Measurements from ENCODE around the gene NAA60.
A peak's percentile ranks its signal among the peaks of the same experiment; 100 is the strongest.

The NAA60 gene

DNA sequence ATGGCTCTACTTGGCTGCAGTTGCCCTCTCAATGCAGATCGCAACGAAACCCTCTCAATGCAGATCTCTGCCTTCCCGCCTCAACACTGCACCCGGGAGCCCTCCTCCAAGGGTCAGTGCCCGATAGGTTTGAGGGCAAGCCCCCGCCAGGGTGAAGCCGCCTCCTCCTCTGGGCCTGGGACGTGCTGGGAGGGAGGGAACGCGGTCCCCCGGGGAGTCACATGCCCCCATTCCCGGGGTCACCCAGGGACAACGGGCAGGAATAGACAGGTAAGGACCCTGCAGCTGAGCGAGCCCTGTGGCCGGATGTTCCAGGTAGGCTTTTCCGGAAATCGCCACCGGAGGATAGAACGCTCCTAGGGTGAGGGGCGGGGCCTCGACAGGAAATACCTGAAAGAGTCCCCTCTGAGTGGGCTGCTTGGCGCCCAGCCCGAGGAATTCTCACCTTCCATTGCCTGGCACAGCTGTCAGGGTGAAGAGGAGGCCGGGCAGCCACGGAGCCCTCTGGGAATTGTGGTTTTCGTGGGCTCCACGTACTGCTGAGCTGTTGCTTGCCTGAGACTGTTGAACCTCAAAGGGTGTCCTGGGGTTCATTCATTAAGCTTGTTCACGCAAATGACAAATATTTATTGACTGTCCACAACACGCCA lies 29.6 kb upstream of the NAA60 start:
- Histone ChIP-seq H4K5ac (ENCODE audit: low read length) (no peak overlapping the region), H4K8ac (ENCODE audit: low read depth, low read length) (no peak overlapping the region), H3K18ac (ENCODE audit: low read length) (no peak overlapping the region), H3K4me2 (ENCODE audit: low read length) (no peak overlapping the region), H3K23ac (ENCODE audit: low read length) (no peak overlapping the region), H2AK5ac (ENCODE audit: low read length) (no peak overlapping the region), H3K27me3 (ENCODE audit: insufficient read depth, low read length, poor library complexity) (no peaks in the 10 kb centered on the region), H3K27ac (ENCODE audit: low read depth, low read length) (no peak overlapping the region), H3K4me3 (ENCODE audit: low read length) (no peak overlapping the region), H2BK15ac (replicated peaks; ENCODE audit: low read depth) (no peak overlapping the region), H3K79me1 (ENCODE audit: low read length) (no peaks in the 10 kb centered on the region), H3K79me2 (ENCODE audit: control insufficient read depth, insufficient read depth, low read length) (no peaks in the 10 kb centered on the region), H3K36me3 (ENCODE audit: control insufficient read depth, insufficient read depth, low read length) (peaks cover 1% of the 10 kb centered on the region), H3K4me1 (ENCODE audit: control insufficient read depth, low read depth, low read length) (no peaks in the 10 kb centered on the region), H2BK120ac (ENCODE audit: low read depth, low read length) (no peak overlapping the region), H3K4ac (ENCODE audit: low read depth, low read length) (no peak overlapping the region), H2BK5ac (ENCODE audit: low read length) (no peak overlapping the region), H3K9ac (ENCODE audit: low read length) (no peak overlapping the region), H3K56ac (ENCODE audit: low read length) (no peak overlapping the region)
- WGBS (ENCODE audit: extremely low coverage, insufficient coverage, low lambda C conversion rate): no CpG with 5 or more reads among the region's 29 CpGs
- DNase-seq: peak; percentile 11

- Histone ChIP-seq H4K5ac (ENCODE audit: low read length) (no peak overlapping the region), H3K9ac (ENCODE audit: low read length) (no peak overlapping the region), H3K27me3 (ENCODE audit: insufficient read depth, low read length, poor library complexity) (no peaks in the 10 kb centered on the region), H2BK120ac (ENCODE audit: low read depth, low read length) (no peak overlapping the region), H3K79me1 (ENCODE audit: low read length) (no peaks in the 10 kb centered on the region), H3K23ac (ENCODE audit: low read length) (no peak overlapping the region), H4K8ac (ENCODE audit: low read depth, low read length) (no peak overlapping the region), H3K56ac (ENCODE audit: low read length) (no peak overlapping the region), H3K4me3 (ENCODE audit: low read length) (no peak overlapping the region), H3K27ac (ENCODE audit: low read depth, low read length) (no peak overlapping the region), H3K18ac (ENCODE audit: low read length) (no peak overlapping the region), H3K36me3 (ENCODE audit: control insufficient read depth, insufficient read depth, low read length) (no peaks in the 10 kb centered on the region), H2BK5ac (ENCODE audit: low read length) (no peak overlapping the region), H3K4me1 (ENCODE audit: control insufficient read depth, low read depth, low read length) (no peaks in the 10 kb centered on the region), H2BK15ac (replicated peaks; ENCODE audit: low read depth) (no peak overlapping the region), H2AK5ac (ENCODE audit: low read length) (no peak overlapping the region), H3K4ac (ENCODE audit: low read depth, low read length) (no peak overlapping the region), H3K79me2 (ENCODE audit: control insufficient read depth, insufficient read depth, low read length) (no peaks in the 10 kb centered on the region), H3K4me2 (ENCODE audit: low read length) (no peak overlapping the region)
- WGBS (ENCODE audit: extremely low coverage, insufficient coverage, low lambda C conversion rate): no CpG with 5 or more reads among the region's 26 CpGs
- no peak for DNase-seq
Observed at GRCh38 chr16:3431779-3432219, 11.7 kb upstream of the NAA60 start.

- Histone ChIP-seq H3K4me3 (ENCODE audit: low read length) (no peak overlapping the region), H2AK5ac (ENCODE audit: low read length) (no peak overlapping the region), H3K79me2 (ENCODE audit: control insufficient read depth, insufficient read depth, low read length) (no peaks in the 10 kb centered on the region), H2BK5ac (ENCODE audit: low read length) (no peak overlapping the region), H3K4me2 (ENCODE audit: low read length) (no peak overlapping the region), H3K27me3 (ENCODE audit: insufficient read depth, low read length, poor library complexity) (no peaks in the 10 kb centered on the region), H3K18ac (ENCODE audit: low read length) (no peak overlapping the region), H3K36me3 (ENCODE audit: control insufficient read depth, insufficient read depth, low read length) (no peaks in the 10 kb centered on the region), H3K4me1 (ENCODE audit: control insufficient read depth, low read depth, low read length) (no peaks in the 10 kb centered on the region), H3K79me1 (ENCODE audit: low read length) (no peaks in the 10 kb centered on the region), H2BK120ac (ENCODE audit: low read depth, low read length) (no peak overlapping the region), H3K27ac (ENCODE audit: low read depth, low read length) (no peak overlapping the region), H3K23ac (ENCODE audit: low read length) (no peak overlapping the region), H3K56ac (ENCODE audit: low read length) (no peak overlapping the region), H4K5ac (ENCODE audit: low read length) (no peak overlapping the region), H3K4ac (ENCODE audit: low read depth, low read length) (no peak overlapping the region), H3K9ac (ENCODE audit: low read length) (no peak overlapping the region), H2BK15ac (replicated peaks; ENCODE audit: low read depth) (no peak overlapping the region), H4K8ac (ENCODE audit: low read depth, low read length) (no peak overlapping the region)
- no peak for DNase-seq
Observed at GRCh38 chr16:3434373-3434772, 9.1 kb upstream of the NAA60 start.

GRCh38 chr16:3439637-3440036 lies 3.8 kb upstream of the NAA60 start:
- no peak for DNase-seq
- Histone ChIP-seq H3K79me2 (ENCODE audit: control insufficient read depth, insufficient read depth, low read length) (peaks cover 10% of the 10 kb centered on the region), H3K79me1 (ENCODE audit: low read length) (peaks cover 3% of the 10 kb centered on the region), H2AK5ac (ENCODE audit: low read length) (no peak overlapping the region), H3K27me3 (ENCODE audit: insufficient read depth, low read length, poor library complexity) (no peaks in the 10 kb centered on the region), H3K4me1 (ENCODE audit: control insufficient read depth, low read depth, low read length) (no peaks in the 10 kb centered on the region), H3K27ac (ENCODE audit: low read depth, low read length) (no peak overlapping the region), H3K4me3 (ENCODE audit: low read length) (no peak overlapping the region), H3K9ac (ENCODE audit: low read length) (no peak overlapping the region), H3K4ac (ENCODE audit: low read depth, low read length) (no peak overlapping the region), H3K4me2 (ENCODE audit: low read length) (no peak overlapping the region), H2BK120ac (ENCODE audit: low read depth, low read length) (no peak overlapping the region), H3K18ac (ENCODE audit: low read length) (no peak overlapping the region), H4K8ac (ENCODE audit: low read depth, low read length) (no peak overlapping the region), H3K23ac (ENCODE audit: low read length) (no peak overlapping the region), H4K5ac (ENCODE audit: low read length) (no peak overlapping the region), H2BK15ac (replicated peaks; ENCODE audit: low read depth) (no peak overlapping the region), H2BK5ac (ENCODE audit: low read length) (no peak overlapping the region), H3K56ac (ENCODE audit: low read length) (no peak overlapping the region), H3K36me3 (ENCODE audit: control insufficient read depth, insufficient read depth, low read length) (no peaks in the 10 kb centered on the region)
- WGBS (ENCODE audit: extremely low coverage, insufficient coverage, low lambda C conversion rate): 100% methylated on average over 3 of the region's 4 CpGs

DNA sequence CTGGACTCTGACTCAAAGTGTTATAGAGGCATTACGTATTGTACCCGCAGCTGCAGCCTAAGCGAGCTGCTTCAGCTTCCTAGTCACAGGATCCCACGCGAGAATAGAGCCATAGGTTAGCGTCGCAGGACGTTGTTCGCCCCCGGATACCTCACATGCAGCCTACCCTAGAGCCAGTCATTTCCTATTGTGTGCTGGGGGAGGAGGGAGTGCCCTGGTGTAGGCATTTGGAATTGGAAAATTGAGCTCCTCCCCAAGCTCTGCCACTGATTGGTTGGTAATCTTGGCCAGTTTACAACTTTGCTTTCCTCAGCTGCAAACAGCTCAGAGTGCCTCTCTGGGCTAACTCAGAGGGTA lies 530 bp downstream of the NAA60 start:
- peaks cover 3% of the 10 kb centered on the region for H3K79me1 ChIP-seq (ENCODE audit: low read length)

DNA sequence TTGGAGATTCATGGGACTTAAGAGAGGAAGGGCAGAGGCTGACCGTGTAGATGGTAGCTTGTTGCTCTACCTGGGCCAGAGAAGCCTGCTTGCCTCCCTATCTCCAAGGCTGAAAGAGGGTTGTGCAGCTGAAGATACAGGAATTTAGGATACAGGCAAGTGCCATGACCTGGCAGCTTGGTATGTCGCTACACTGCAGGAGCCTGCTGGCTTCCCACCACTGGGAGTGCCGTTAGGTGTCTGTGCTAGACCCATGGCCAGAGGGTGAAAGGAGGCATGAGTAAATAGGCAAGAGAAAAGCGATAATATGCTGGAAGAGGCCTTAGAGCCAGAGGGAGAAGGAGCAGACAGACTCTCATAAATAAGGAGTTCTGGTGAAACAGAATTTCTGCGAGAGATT lies 10.6 kb downstream of the NAA60 start:
- Histone ChIP-seq H3K4me2 (ENCODE audit: low read length) (no peak overlapping the region), H4K5ac (ENCODE audit: low read length) (no peak overlapping the region), H3K79me1 (ENCODE audit: low read length) (peaks cover 4% of the 10 kb centered on the region), H3K9ac (ENCODE audit: low read length) (no peak overlapping the region), H3K4ac (ENCODE audit: low read depth, low read length) (no peak overlapping the region), H2BK15ac (replicated peaks; ENCODE audit: low read depth) (no peak overlapping the region), H3K4me1 (ENCODE audit: control insufficient read depth, low read depth, low read length) (peaks cover 4% of the 10 kb centered on the region), H2BK120ac (ENCODE audit: low read depth, low read length) (no peak overlapping the region), H3K27me3 (ENCODE audit: insufficient read depth, low read length, poor library complexity) (no peaks in the 10 kb centered on the region), H3K4me3 (ENCODE audit: low read length) (no peak overlapping the region), H3K23ac (ENCODE audit: low read length) (no peak overlapping the region), H3K79me2 (ENCODE audit: control insufficient read depth, insufficient read depth, low read length) (peaks cover 9% of the 10 kb centered on the region), H4K8ac (ENCODE audit: low read depth, low read length) (no peak overlapping the region), H3K27ac (ENCODE audit: low read depth, low read length) (no peak overlapping the region), H2BK5ac (ENCODE audit: low read length) (no peak overlapping the region), H3K18ac (ENCODE audit: low read length) (no peak overlapping the region), H2AK5ac (ENCODE audit: low read length) (no peak overlapping the region), H3K36me3 (ENCODE audit: control insufficient read depth, insufficient read depth, low read length) (no peaks in the 10 kb centered on the region), H3K56ac (ENCODE audit: low read length) (no peak overlapping the region)
- no CpG with 5 or more reads among the region's 5 CpGs for WGBS (ENCODE audit: extremely low coverage, insufficient coverage, low lambda C conversion rate)
- DNase-seq: peak; percentile 92

More for the DNA sequence above, 530 bp downstream of the NAA60 start:
- Histone ChIP-seq H2BK15ac (replicated peaks; ENCODE audit: low read depth) (no peak overlapping the region), H3K79me2 (ENCODE audit: control insufficient read depth, insufficient read depth, low read length) (peaks cover 10% of the 10 kb centered on the region), H2BK120ac (ENCODE audit: low read depth, low read length) (no peak overlapping the region), H2BK5ac (ENCODE audit: low read length) (no peak overlapping the region), H3K23ac (ENCODE audit: low read length) (no peak overlapping the region), H3K4ac (ENCODE audit: low read depth, low read length) (no peak overlapping the region), H3K9ac (ENCODE audit: low read length) (peak overlapping the region; percentile 85), H3K4me3 (ENCODE audit: low read length) (peak overlapping the region; percentile 84), H2AK5ac (ENCODE audit: low read length) (no peak overlapping the region), H3K4me2 (ENCODE audit: low read length) (peak overlapping the region; percentile 65), H3K4me1 (ENCODE audit: control insufficient read depth, low read depth, low read length) (no peaks in the 10 kb centered on the region), H3K27me3 (ENCODE audit: insufficient read depth, low read length, poor library complexity) (no peaks in the 10 kb centered on the region), H3K56ac (ENCODE audit: low read length) (peak overlapping the region; percentile 93), H3K36me3 (ENCODE audit: control insufficient read depth, insufficient read depth, low read length) (peaks cover 2% of the 10 kb centered on the region), H3K18ac (ENCODE audit: low read length) (no peak overlapping the region), H4K5ac (ENCODE audit: low read length) (no peak overlapping the region), H3K27ac (ENCODE audit: low read depth, low read length) (no peak overlapping the region), H4K8ac (ENCODE audit: low read depth, low read length) (no peak overlapping the region)
- peak; percentile 76 for DNase-seq
- WGBS (ENCODE audit: extremely low coverage, insufficient coverage, low lambda C conversion rate): no CpG with 5 or more reads among the region's 10 CpGs
